Natural killer cell (primary cell): ENCODE data around the gene TPX2. TPM values are rescaled to one million over a fixed set of nuclear protein-coding genes. Genes with fewer than 3 reads are reported as not detected.

Experiments used
- ATAC-seq, 3 donors: fragments of 150-1000 bp in 2 of 3; fragments of 200-7000 bp in 1 of 3; cut with Tn5 transposase; 1 replicate in 1 of 3; 2 replicates in 2 of 3; pipeline ENCODE4 v1.10.0; 2021; ENCODE audit warnings: mild to moderate bottlenecking in 2 of 3, moderate library complexity in 2 of 3
- DNase-seq, 2 donors: peaks; one replicate each; pipeline versions ENCODE4 v3.0.0 to v3.0.0-alpha.2; 2013 to 2021; ENCODE audit warnings: mixed read lengths in 1 of 2
- H3K27ac ChIP-seq: one replicate; pipeline ENCODE4 v1.5.1; 2013; ENCODE audit warnings: mild to moderate bottlenecking, low read length
- H3K27me3 ChIP-seq: one replicate; pipeline ENCODE4 v1.6.1; 2013; ENCODE audit warnings: low read length; ENCODE audit not compliant: control insufficient read depth, insufficient read depth
- H3K36me3 ChIP-seq: one replicate; pipeline ENCODE4 v1.6.1; 2013; ENCODE audit warnings: low read length; ENCODE audit not compliant: control insufficient read depth, insufficient read depth
- H3K4me1 ChIP-seq: one replicate; pipeline ENCODE4 v1.6.1; 2013; ENCODE audit warnings: low read length; ENCODE audit not compliant: control insufficient read depth, insufficient read depth
- H3K4me3 ChIP-seq: one replicate; pipeline ENCODE4 v1.5.1; 2013; ENCODE audit warnings: low read length
- H3K9me3 ChIP-seq: one replicate; pipeline ENCODE4 v1.6.1; 2013; ENCODE audit warnings: low read length; ENCODE audit not compliant: control insufficient read depth, insufficient read depth
- H3K27ac Mint-ChIP-seq, 2 donors: one replicate each; pipeline ENCODE4 v1.8.0; 2022; ENCODE audit warnings: mild to moderate bottlenecking in 2 of 2, mixed read lengths in 2 of 2, moderate library complexity in 1 of 2
- H3K27me3 Mint-ChIP-seq, 2 donors: one replicate each; pipeline ENCODE4 v1.8.0; 2022; ENCODE audit warnings: low read depth in 2 of 2, mixed read lengths in 2 of 2
- H3K36me3 Mint-ChIP-seq: one replicate; pipeline ENCODE4 v1.8.0; 2022; ENCODE audit warnings: mixed read lengths
- H3K4me1 Mint-ChIP-seq, 2 donors: one replicate each; pipeline ENCODE4 v1.8.0; 2022; ENCODE audit warnings: mixed read lengths in 2 of 2
- H3K4me3 Mint-ChIP-seq: one replicate; pipeline ENCODE4 v1.8.0; 2022; ENCODE audit warnings: mild to moderate bottlenecking, moderate library complexity, mixed read lengths
- H3K9me3 Mint-ChIP-seq, 2 donors: one replicate each; pipeline ENCODE4 v1.8.0; 2022; ENCODE audit warnings: mixed read lengths in 2 of 2
- WGBS: methylation state at CpG from one replicate; pipeline ENCODE4 v1.1.7; 2013; ENCODE audit warnings: missing lambda C conversion rate; ENCODE audit not compliant: insufficient coverage; 5-methylcytosine and 5-hydroxymethylcytosine counted together
- intact Hi-C: fragments of 100-400 bp; cut with micrococcal nuclease; formaldehyde crosslinking; loops from one replicate; pipeline ENCODE4 v1.14.2; 2022
- total RNA-seq, 4 donors: library from RNA; stranded (reverse); fragments of 120-200 nt in 1 of 4; gene quantifications; one replicate each; pipeline versions ENCODE4 v1.2.3 to v1.2.4, GENCODE V29; 2013 to 2022
- TF ChIP-seq, protein P1 (sequence below): fragments of 200-600 bp; IDR thresholded peaks from one replicate; pipeline ENCODE4 v1.8.0; 2022; ENCODE audit warnings: antibody characterized with exemption

The TPX2 gene
- total RNA-seq, 3 donors from 2014 or later (not counting 1 experiment from before 2014, with no cell fraction given), result 2.2 to 4.2 (median 2.2) TPM

DNA sequence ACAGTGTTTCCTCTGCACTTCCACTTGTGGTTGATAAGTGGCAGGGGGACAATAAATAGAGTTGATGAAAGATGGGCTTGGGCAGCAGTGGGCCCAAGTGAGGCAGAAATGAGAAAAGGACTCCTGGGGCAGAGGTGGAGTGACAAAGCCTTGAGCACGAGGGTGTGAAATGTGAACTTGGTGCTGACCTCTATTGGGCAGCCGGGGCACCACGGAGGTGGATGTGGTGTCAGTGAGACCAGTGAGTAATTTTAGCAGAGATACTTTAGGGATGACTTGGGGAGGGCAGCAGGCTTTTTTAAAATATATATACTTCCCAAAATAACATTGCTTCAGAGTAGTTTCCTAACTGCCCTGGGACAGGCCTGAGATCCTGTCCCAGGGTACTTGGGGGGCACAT lies 49.5 kb downstream of the TPX2 start:
- Mint-ChIP-seq H3K27me3 (no peaks in the 10 kb centered on the region), H3K9me3 (no peaks in the 10 kb centered on the region), H3K27ac (no peak overlapping the region), H3K4me3 (no peak overlapping the region), H3K36me3 (no peaks in the 10 kb centered on the region), H3K4me1 (peaks cover 0 to 6% of the 10 kb centered on the region in 2 donors)
- DNase-seq, result no peak
- Histone ChIP-seq H3K4me1 (no peaks in the 10 kb centered on the region), H3K4me3 (no peak overlapping the region), H3K36me3 (no peaks in the 10 kb centered on the region), H3K27ac (no peak overlapping the region), H3K9me3 (no peaks in the 10 kb centered on the region), H3K27me3 (no peaks in the 10 kb centered on the region)
- ATAC-seq, result peak in 2 of 3 donors; percentile 49 to 65
- 53% methylated on average over 3 of the region's 3 CpGs for WGBS
- intact Hi-C loops, result no loop called here
- TF ChIP-seq, protein P1, sequence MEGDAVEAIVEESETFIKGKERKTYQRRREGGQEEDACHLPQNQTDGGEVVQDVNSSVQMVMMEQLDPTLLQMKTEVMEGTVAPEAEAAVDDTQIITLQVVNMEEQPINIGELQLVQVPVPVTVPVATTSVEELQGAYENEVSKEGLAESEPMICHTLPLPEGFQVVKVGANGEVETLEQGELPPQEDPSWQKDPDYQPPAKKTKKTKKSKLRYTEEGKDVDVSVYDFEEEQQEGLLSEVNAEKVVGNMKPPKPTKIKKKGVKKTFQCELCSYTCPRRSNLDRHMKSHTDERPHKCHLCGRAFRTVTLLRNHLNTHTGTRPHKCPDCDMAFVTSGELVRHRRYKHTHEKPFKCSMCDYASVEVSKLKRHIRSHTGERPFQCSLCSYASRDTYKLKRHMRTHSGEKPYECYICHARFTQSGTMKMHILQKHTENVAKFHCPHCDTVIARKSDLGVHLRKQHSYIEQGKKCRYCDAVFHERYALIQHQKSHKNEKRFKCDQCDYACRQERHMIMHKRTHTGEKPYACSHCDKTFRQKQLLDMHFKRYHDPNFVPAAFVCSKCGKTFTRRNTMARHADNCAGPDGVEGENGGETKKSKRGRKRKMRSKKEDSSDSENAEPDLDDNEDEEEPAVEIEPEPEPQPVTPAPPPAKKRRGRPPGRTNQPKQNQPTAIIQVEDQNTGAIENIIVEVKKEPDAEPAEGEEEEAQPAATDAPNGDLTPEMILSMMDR, result no peak

DNA sequence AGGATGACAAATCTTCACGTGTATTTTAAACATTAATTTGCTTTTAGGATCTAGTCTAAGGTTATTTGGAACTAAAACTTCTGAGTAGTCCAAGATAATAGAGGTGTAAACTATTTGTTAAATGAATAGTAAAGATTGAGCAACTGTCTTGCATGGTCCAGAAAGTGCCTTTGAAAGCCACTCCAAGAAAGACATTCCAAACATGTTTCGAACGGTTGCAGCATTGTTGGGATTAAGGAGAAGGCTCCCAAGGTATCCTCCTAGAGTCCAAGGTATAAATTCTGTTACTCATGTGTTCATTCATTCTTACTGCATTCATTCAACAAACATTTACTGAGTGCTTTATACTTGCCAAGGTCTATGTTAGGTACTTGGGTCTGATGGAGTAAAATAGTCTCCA lies 51.3 kb downstream of the TPX2 start:
- TF ChIP-seq, protein P1, result no peak
- H3K4me3 ChIP-seq, result no peak overlapping the region
- no peaks in the 10 kb centered on the region for H3K36me3 Mint-ChIP-seq
- ATAC-seq (no peak), DNase-seq (no peak)
- no peaks in the 10 kb centered on the region for H3K9me3 Mint-ChIP-seq
- no peaks in the 10 kb centered on the region for H3K9me3 ChIP-seq
- no peak overlapping the region for H3K27ac ChIP-seq
- no peaks in the 10 kb centered on the region for H3K27me3 ChIP-seq
- H3K36me3 ChIP-seq, result no peaks in the 10 kb centered on the region
- intact Hi-C loops, result no loop called here
- 99% methylated on average over 3 of the region's 3 CpGs for WGBS
- H3K27ac Mint-ChIP-seq, result no peak overlapping the region
- H3K4me3 Mint-ChIP-seq, result no peak overlapping the region
- H3K27me3 Mint-ChIP-seq, result no peaks in the 10 kb centered on the region
- H3K4me1 ChIP-seq, result no peaks in the 10 kb centered on the region
- H3K4me1 Mint-ChIP-seq, result peaks cover 0 to 6% of the 10 kb centered on the region in 2 donors

DNA sequence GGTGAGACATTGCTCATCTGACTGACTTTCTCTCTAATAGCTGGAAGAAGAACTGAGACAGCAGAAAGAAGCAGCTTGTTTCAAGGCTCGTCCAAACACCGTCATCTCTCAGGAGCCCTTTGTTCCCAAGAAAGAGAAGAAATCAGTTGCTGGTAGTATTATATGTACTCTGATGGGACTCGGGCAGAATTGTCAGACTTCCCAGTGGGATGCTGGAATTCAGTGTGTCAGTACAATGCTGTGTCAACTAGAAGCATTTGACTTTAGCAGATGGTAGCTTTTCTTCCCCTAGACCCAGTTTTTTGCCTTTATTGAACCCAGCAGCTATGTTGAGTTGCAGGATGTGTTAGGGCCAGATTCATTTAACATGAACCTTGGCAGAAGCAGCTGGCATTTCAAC lies 58.3 kb downstream of the TPX2 start:
- no peak overlapping the region for H3K27ac ChIP-seq
- intact Hi-C loops, result no loop called here
- Mint-ChIP-seq H3K27ac (no peak overlapping the region), H3K27me3 (no peaks in the 10 kb centered on the region), H3K4me3 (no peak overlapping the region), H3K9me3 (no peaks in the 10 kb centered on the region), H3K36me3 (peaks cover 6% of the 10 kb centered on the region), H3K4me1 (no peaks in the 10 kb centered on the region)
- WGBS, result 98% methylated on average over 3 of the region's 3 CpGs
- no peak overlapping the region for H3K4me3 ChIP-seq
- TF ChIP-seq, protein P1, result no peak
- H3K27me3 ChIP-seq, result no peaks in the 10 kb centered on the region
- no peaks in the 10 kb centered on the region for H3K4me1 ChIP-seq
- no peak for DNase-seq
- ATAC-seq, result no peak
- H3K36me3 ChIP-seq, result no peaks in the 10 kb centered on the region
- H3K9me3 ChIP-seq, result no peaks in the 10 kb centered on the region

DNA sequence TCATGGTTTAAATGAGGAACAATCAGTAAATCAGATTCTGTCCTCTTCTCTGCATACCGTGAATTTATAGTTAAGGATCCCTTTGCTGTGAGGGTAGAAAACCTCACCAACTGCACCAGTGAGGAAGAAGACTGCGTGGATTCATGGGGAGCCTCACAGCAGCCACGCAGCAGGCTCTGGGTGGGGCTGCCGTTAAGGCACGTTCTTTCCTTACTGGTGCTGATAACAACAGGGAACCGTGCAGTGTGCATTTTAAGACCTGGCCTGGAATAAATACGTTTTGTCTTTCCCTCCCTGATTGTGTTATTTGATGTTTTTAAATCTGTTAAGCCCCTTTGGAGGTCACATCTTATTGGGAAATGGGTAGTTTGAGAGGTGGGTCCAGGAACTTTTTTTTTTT lies 62.4 kb downstream of the TPX2 start:
- no peak for ATAC-seq
- no peak overlapping the region for H3K27ac Mint-ChIP-seq
- H3K36me3 Mint-ChIP-seq, result peaks cover 6% of the 10 kb centered on the region
- Histone ChIP-seq H3K4me3 (no peak overlapping the region), H3K9me3 (no peaks in the 10 kb centered on the region), H3K27ac (no peak overlapping the region), H3K4me1 (no peaks in the 10 kb centered on the region), H3K36me3 (no peaks in the 10 kb centered on the region), H3K27me3 (no peaks in the 10 kb centered on the region)
- no peaks in the 10 kb centered on the region for H3K4me1 Mint-ChIP-seq
- no peak for DNase-seq
- WGBS, result 96% methylated on average over 7 of the region's 7 CpGs
- H3K27me3 Mint-ChIP-seq, result no peaks in the 10 kb centered on the region
- no peaks in the 10 kb centered on the region for H3K9me3 Mint-ChIP-seq
- H3K4me3 Mint-ChIP-seq, result no peak overlapping the region
- intact Hi-C loops, result no loop called here
- TF ChIP-seq, protein P1, result no peak
